ENCODE data around the gene ELMO2. TPM values are rescaled to one million over a fixed set of nuclear protein-coding genes. Genes with fewer than 3 reads are reported as not detected.

The ELMO2 gene
- total RNA-seq, 1 donor from 2014 or later: 30.0 TPM

DNA sequence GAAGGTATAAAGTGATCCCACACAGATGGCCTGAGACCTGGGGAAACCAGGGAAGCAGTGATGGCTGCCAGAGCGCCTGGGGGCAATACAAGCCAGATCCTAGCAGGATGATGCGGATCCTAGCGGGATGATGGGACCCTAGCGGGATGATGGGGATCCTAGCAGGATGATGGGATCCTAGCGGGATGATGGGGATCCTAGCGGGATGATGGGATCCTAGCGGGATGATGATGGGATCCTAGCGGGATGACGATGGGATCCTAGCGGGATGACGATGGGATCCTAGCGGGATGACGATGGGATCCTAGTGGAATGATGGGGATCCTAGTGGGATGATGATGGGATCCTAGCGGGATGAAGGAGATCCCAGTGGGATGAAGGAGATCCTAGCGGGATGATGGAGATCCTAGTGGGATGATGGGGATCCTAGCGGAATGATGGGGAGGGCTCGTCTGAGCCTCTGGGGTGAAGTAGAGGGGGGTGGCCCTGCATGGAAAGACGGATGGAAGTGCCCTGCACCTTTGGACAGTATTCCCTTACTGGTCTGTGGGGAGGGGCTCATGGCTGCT, 54.0 kb downstream of the ELMO2 start:
- ATAC-seq: no peak

DNA sequence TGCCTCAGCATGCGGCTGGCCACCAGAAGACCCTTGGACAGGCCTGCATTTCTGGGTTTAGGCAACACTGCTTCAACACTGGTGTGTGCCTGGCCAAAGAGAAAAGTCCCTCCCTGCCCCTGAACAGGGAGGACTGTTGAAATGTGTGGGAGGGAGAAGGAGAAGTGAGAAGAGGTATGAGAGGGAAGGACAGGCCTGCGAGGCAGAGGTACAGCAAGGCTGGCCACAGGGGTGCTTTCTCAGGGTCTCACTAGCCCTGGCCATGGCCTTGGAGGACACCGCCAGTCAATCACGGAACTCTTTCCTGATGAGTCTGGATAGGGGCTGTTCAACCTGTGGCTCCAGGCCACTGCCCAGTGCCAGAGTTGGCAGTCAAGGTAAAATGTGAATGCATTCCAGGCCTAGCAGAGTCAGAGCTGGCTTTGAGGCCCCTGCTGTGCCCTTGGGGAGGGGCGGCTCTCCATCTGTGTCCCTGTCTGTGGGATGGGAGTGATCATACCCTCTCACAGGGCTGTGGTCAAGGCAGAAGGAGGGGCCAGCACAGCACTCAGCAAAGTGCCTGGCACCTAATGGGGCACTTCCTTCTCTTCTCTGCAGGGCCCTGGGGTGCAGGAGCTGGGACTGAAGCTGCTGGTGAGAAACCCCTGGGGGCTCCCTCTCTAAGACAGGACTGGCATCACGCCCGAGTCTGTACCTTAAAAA, 54.9 kb downstream of the ELMO2 start:
- no peak for ATAC-seq

DNA sequence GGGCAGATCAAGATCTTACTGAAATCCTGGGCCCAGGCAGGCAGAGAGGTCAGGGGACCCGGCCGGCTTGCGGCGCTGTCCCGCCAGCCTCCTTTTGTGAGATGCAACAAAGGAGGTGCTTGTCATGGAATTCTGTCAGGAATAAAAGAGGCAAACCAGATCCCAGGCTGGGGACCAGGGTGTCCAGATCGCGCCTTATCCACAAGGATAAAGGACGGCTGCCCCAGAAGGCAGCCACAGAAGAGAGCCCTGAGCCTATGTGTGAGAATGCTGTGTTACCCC, 55.5 kb downstream of the ELMO2 start:
- no peak for ATAC-seq

DNA sequence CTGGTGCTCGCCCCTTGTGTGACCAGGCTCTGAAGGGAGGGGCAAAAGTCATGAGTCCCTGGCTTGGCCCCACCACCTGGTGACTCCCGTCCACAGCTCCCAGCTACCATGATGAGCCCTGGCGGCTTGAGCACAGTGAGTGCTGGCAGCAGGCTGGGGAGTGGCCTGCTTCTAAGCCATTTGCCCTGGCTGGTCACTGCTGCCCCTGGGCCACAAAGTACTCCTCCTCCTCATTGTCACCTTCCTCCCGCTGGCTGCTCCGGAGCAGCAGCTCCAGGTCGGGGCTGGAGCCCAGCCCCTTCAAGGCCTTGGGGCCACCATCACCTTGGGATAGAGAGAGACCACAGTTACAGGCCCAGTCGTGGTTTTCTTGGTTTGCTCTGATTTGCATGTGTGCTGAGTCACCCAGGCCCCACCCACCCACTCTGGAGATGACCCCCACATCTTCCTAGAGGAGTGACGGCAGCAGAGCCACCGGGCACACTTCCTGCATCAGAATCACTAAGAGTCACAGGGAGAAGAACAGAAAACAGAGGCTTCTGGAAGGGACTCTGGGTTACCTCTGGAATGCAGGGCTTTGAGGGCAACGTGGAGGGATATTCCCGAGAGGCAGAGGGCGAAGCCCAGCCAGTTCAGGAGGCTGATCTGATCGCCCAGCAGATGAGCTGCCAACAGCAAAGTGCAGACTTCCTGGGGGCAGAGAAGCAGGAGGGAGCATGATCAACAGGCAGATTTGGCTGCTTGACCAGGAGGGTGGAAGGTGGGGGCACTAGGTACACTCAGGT, 56.0 kb downstream of the ELMO2 start:
- no peak for ATAC-seq

DNA sequence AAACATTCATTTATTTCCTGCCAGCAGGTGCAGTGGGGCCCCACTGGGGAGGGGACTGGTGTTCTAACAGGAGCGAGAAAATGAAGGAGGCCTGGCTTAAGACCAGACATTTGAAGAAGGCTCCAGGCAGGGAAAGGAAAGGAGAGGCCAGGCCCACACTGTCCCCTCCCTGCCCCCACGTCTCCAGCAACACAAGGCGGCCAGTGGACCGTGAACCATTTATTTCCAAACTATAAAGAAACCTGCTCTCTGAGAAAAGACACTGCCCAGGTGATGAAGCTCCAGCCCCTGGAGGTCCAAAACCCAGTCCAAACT, 56.7 kb downstream of the ELMO2 start:
- no peak for ATAC-seq

DNA sequence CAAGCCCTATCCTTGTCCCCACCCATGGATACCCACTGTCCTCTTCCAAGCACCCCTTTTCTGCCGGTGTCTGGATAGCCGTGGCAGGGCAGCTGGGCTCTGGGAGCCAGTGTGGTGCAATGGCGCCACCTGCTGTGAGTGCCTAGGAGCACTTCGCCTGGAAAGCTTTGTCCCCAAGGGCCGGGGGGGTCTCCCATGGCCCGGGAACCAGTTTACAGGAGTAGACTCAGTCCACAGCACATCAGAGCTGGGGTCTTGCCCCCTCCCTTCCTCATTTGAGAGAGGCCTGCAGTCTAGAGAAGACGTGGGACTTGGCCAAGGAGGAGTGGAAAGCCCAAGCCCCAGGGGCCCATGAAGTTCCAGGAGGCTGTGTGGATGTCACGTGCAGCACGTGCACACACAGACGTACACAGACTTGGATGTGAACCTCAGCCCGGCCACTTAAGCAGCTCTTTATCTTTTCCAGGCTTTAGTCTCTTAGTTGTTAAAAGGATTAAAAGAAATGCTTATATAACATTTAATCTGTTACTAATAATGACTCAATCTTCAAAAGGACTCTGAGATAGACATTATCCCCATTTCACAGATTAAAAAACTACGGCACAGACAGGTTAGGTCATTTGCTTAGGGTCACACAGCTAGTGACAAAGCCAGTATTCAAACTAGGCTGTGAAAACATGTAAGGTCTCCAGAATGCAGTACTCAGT, 57.2 kb downstream of the ELMO2 start:
- peak; percentile 56 for ATAC-seq

DNA sequence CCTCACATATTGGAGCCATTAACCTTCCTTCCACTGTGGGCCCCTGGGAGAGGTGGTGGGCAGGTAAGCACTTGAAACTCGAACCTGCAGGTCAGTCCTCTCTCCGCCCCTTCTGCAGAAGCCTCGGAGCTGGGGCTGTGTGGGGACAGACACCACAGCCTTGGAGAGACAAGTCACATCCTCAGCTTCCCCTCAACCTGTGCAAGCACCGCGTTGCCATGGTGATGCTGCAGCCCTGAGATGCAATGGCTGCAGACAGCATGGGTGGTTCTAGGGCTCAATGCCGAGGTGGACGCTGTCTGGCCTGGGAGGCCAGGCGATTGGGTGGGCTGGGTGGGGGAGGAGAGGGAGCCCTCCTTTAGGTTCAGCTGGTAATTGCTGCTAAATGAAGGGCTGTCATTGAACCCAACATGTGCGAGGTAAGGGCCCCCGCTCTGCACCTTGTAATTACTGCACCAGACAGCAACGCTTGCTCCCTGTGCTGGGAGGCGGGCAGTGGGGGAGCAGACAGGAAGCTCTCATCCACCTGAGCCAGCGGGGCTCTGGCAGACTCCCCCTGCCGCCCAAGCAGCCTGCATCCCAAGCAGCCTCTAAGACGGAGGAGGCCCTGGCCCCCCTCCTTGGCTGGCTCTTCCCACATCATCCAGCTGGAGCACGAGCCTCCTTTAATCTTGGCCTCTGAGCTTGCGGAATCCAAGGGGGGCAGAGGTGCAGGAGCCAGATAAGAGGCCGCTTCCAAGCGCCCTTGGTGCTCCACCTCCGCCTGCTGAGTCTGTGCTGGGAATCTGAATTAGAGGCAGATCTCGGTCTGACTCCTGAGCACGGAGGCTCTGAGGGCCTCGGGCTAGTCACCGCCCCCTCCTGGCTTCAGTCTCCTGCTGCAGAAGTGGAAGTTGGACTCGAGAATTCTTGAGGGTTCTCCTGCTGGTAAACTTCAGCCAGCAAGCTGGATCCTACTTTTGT, 58.3 kb downstream of the ELMO2 start:
- ATAC-seq: no peak

DNA sequence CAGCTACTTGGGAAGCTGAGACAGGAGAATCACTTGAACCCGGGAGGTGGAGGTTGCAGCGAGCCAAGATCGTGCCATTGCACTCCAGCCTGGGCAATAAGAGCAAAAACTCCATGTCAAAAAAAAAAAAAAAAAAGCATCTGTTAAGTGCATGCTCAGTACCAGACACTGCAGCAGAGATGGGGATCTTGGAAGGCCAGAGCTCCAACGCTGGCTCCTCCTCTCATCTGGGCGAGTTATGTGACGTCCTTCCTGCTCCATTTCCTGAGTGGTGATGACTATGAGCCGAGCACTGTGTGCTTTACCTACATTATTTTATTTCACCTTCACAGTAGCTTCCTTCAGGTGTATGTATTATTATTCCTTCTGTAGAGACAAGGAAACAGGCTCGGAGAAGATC, 59.6 kb downstream of the ELMO2 start:
- no peak for ATAC-seq

DNA sequence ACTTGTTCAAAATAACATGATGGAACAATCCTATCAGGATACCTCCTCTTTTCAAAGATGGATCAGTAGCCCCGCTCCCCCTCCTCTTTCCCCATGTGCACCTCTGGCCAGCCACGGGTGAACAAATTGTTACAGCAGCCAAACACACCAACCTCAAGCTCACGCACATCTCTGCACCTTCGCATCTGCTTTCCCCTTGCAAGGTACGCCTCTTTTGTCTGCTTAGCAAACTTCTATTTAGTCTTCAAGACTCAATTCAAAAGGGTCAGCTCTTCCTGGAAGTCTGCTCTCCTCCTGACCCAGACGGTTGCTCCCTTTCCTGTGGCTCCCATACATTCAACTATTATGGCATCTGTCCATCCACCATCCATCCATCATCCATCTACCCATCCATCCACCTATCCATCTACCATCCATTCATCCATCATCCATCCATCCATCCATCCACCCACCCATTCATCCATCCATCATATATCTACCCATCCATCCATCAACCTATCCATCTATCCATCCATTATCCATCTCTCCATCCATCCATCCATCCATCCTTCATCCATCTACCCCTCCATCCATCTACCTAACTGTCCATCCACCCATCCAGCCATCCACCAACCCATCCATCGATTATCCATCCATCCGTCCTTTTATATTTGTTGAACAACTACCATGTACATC, 61.8 kb downstream of the ELMO2 start:
- no peak for ATAC-seq

DNA sequence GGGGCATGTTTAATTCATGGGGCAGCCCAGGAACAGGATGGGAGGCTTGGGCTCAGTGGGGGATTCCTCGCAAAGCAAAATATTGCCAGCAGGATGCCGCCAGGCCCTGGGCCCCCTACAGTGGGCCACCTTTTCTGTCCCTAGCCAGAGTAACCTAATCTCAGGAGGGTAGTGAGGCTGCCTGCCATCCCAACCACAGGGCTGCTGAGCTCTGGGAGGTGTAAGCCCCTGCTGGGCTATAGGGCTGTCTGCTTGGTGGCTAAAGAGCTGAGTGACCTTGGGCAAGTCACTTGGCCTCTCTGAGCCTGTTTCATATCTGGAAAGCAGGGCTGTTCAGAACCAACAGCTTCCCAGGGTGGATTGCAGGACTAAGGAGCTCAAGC, 62.4 kb downstream of the ELMO2 start:
- no peak for ATAC-seq

DNA sequence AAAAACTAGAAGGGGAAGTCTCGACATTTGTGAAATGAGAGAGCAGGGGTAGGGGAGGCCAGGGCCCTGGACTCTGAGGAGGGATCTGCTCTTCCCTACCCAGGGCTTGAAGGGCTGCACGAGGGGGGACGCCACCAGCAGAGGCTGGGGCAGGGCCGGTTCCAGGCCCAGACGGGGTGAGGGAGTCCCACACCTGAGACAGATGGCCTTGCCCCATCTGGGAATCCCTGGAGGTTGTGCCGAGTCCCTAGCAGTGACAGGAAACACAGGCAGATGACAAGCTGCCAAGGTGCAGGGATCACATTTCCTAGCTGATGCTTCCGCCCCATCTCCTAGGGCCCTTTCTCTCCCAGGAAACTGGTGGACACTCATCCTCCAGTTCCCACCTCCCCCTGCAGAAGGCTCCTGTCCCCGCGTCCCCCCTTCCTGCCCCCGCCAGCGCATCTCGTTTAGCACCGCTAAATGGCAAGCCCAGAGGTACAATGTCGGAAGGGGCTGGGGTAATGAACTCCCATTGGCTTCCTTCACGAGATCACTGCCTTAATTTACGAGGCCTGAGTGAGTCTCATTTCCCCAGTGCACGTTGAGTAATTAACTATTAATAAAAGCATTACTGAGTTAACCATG, 63.0 kb downstream of the ELMO2 start:
- peak; percentile 30 for ATAC-seq

DNA sequence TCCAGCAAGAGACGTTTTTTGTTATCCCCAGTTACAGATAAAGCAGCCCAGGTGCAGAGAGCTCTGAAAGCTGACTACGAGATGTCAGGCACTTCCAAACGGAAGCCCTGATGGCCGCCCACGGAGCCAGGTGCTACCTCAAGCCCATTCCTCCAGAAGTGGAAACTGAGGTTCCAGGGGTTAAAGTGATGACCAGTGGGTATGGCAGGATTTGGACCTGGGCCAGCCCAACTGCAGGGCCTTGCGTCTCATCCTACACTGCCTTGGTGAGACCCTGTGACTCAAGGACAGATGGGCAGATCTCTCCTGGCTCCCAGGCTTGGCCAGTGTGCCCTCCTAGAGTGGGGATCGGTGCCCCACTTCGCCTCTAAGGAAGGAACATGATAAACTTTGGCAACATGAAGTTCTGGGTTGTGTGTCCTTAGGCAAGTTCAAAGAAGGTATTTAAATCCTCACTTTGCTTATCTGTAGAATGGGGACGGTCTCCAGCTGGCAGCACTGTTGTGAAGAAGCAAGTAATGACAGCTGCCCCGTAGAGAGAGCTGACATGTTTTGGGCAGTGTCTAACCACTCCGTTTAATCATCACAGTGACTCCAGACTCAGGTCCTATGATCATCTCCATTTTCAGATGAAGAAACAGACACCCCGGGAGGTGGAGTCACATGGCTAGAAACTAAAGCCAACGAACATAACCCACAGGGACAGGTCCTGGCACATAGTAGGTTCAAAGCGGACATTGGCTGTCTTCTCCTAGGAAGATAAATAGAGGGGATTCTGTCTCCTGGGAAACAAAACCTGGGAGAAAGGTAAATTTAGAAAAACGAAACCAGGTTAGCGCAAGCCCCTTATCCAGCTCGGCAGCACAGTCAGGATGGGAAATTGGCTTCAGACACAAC, 63.7 kb downstream of the ELMO2 start:
- peak; percentile 32 for ATAC-seq

DNA sequence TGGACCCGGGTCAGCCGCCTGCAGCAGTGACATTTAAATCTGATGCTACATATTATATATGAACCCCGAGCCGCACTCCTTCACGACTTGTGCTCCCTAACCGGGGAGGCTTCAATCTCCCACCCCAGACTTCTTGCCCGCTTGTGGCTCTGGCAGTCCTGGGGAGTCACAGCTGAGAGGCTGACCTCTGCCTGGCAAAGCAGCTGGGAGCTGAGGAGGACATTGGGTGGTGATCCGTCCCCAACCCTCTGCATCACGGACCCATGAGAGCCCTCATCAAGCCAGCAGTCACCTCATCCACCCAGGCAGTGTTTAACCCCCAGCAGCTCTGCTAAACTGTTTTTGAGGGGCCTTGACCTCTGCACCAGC, 64.4 kb downstream of the ELMO2 start:
- ATAC-seq: no peak

DNA sequence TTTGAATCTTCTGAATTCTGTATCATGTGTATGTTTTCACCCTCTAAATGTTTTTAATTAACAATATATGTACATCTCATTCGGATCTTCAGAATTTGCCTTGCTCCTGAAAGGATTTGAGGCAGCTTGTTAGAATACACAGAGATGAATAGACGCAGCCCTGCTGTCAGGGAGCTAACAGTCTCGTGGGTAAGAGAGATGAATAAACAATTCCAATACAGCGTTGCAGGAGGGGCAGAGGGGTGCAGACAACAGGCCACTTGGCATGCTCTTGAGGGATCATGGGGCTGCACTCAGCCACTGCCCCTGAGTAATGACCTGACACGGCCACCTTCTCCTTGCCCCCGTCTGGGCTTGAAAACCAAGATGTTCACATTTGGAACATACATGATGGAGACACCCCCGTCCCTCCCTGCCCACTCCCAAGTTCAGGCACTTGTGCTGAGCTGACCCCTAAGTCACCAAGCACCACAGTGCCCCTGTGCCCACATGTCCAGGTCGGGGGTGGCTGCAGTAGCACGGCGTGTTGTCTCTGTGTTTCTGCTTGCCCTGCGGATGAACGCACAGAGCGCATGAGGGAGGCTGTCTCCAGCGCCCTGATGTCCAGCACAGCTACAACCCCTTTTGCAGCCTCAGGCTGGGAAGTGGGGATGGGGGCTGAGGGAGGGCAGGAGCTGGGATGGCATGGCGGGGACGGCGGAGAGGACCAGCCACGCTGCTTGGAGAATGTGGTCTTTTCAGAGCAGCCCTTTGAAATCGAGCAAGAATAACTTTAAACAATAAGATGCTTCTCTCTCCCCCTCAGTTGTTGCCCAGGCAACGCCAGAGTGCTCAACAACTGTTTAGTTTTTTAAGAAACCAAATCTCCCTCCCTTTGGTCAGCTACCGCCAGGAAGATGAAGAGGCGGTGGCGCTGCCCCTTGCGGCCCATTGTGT, 65.1 kb downstream of the ELMO2 start:
- ATAC-seq: no peak

DNA sequence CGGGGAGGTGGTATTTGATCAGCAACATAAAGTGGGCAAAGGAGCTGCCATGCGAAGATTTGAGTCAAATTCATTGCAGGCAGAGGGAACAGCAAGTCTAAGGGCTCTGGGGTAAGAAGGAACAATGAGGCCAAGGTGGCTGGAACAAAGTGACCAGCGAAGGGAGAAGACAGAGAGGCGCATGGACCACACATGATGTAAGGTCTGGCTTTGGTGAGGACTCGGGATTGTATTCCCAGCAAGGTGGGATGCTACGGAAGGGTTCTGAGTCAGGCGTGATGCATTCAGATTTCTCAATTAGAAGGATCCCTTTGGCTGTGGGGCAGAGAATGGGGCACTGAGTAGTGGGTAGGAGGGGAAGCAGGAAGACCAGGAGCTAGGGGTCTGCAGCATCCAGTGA, 67.4 kb downstream of the ELMO2 start:
- ATAC-seq: no peak

DNA sequence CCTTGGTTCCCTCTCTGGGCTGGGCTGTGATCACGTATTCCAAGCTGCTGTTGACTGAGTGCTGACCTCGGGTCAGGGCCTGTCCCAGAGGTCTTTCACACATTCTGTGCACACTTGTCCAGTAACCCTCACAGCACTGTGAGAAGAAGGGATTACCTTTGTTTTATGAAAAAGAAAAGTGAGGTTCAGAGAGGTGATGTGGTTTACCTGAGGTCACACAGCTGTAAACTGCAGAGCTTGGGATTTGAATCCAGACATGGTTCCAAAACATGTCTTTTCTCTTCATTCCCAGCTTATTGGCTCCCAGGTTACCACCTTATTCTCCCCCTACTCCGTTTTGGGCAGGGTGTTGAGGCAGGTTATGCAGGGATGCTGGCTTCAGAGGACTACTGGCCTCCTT, 69.7 kb downstream of the ELMO2 start:
- no peak for ATAC-seq

DNA sequence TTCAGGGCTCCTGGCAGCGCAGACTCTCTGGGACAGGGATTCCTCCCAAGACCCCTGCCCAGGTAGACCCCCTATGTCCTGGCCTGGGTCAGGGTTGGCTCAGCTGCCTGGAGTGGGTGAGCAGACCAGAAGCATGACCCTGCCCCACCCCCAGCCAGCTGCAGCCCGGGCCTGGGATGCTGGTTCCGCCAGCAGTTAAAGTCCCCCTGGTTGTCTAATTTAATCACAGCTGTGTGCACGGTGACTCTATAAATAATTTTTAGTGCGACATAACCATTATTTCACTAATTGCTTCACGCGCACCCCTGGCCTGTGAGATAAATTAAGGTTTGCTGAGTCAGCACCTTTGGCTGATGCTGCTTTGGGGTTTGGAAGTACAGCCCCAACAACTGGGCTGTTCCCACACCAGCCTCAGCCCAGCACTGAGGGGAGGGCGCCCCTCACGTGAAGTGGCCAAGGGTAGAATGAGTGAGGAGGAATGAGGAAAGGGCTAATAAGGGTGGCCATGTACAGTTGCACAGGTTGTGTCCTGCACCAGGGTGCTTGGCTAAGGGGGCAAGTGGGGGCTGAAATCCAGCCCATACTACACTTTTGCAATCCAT, 72.0 kb downstream of the ELMO2 start:
- ATAC-seq: no peak

DNA sequence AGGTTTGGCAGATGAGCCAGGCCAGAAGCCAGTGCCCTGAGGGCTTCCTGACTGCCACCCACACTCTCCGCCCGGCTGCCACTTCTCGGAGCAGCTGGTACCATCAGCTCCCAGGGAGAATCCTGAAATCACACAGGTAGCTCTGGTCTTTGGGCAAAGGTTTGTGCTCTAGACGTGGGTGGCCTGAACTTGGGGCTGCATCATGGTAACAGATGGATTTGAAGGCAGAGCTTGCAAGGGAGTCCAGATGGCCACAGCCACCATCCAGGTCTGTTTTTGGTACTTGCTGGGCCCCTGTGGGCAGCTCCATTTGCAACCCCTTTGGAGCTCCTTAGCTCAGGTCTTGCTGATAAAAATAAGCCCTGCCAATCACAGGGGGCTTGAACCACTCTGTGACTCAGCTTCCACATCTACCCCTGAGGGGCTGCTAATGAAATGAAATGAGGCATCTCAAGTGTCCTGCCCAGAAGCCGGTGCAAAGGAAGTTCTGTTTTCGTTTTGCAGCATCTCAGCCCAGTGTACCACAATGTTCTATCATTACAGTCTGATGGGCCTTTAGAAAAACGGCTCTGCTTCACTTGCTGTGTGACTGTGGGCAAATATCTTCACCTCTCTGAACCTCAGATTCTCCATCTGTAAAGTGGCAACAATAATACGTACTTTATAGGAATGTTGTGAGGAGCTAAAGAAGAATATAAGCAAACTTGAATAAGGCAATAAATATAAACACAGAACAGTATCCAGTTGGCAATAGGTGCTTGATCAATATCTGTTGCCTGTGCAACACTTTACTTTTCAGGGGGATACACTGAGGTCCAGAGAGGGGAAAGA, 73.0 kb downstream of the ELMO2 start:
- ATAC-seq: peak; percentile 32
